ENCODE measurements around the gene EMID1.

EMID1 gene

DNA sequence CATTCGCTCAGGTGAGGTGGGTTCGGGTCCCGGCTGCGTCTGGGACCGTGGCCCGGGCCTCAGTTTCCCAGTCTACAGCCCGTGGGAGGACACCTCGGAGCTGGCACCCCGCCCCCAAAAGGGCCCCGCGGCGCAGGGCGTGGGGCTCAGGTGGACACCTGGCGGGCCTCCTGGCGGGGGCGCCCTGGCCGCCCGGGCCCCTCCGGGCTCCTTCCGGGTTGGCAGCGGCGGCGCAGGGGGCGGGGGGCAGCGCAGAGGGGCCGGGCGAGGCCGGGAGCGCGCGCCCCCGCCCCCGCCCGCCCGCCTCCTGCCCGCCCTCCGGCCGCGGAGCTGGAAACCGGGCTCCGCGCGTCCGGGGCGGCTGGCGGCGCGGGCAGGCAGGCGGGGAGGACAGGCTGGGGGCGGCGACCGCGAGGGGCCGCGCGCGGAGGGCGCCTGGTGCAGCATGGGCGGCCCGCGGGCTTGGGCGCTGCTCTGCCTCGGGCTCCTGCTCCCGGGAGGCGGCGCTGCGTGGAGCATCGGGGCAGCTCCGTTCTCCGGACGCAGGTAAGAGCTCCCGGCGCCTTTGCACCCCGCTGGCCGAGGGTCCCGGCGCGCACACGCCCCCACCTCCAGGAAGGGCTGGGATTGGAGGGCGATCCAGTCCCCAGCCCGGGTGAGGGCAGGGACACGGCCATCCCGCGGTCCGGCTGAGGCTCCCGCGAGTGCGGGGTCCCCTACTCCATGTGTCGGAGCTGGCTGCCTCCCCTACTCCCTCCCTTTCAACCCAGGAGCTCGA lies at the start of gene EMID1:
Gene EMID1, plus strand, starts transcription at position 303 of the 778 bp plus-strand sequence. Its CDS starts 143 bp downstream, at position 446.
- no peak for TF ChIP-seq CTCF (conservative IDR thresholded peaks at IDR 0.05; ENCODE audit: low read depth, low read length)
- peak within 1 kb of the TSS; percentile 30; the same call in 1 of the 2 replicates for H3K9ac ChIP-seq
- H3K27ac ChIP-seq = no peak within 1 kb of the TSS
- H3K36me3 ChIP-seq (ENCODE audit: insufficient read depth) = no peaks in the 10 kb centered on the region
- peaks cover 13% of the 10 kb centered on the region for H3K27me3 ChIP-seq (ENCODE audit: insufficient read depth, low read depth)
- no peaks in the 10 kb centered on the region for H4K20me1 ChIP-seq (ENCODE audit: insufficient read depth)
- peak within 1 kb of the TSS; percentile 80 for H3K4me2 ChIP-seq
- H3K4me1 ChIP-seq (ENCODE audit: low read depth, poor library complexity, severe bottlenecking) = peaks cover 42% of the 10 kb centered on the region
- peak within 1 kb of the TSS; percentile 78 for H2AFZ ChIP-seq (ENCODE audit: low read depth)
- no peaks in the 10 kb centered on the region for H3K79me2 ChIP-seq (ENCODE audit: insufficient read depth, low read depth)
- H3K4me3 ChIP-seq (IDR thresholded peaks at IDR 0.05; ENCODE audit: insufficient read depth, low read depth, low read length) = no peak within 1 kb of the TSS

DNA sequence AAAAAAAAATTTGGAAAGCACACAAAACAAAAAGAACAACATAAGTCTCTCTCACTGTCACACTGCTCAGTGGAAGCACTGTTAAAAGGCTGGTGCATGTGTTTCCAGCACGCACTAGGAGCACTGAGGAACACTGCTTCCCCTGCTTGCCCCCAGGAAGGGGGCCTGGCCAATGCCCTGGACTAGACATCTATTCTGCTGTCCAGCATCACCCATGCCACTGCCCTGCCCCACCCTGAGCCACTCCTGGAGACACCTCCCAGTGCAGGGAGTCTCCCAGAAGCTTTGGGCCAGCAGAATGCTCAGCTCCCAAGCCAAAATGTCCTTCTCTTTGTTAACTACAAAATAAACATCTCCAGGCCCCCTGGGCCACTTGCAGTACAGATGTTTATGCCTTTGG lies 49.7 kb upstream of the EMID1 start:
- Histone ChIP-seq H3K27ac (no peak overlapping the region), H4K20me1 (ENCODE audit: insufficient read depth) (no peaks in the 10 kb centered on the region), H3K4me3 (IDR thresholded peaks at IDR 0.05; ENCODE audit: insufficient read depth, low read depth, low read length) (no peak overlapping the region), H2AFZ (ENCODE audit: low read depth) (no peak overlapping the region), H3K36me3 (ENCODE audit: insufficient read depth) (no peaks in the 10 kb centered on the region), H3K4me1 (ENCODE audit: low read depth, poor library complexity, severe bottlenecking) (peaks cover 6% of the 10 kb centered on the region), H3K4me2 (no peak overlapping the region), H3K9ac (no peak overlapping the region), H3K27me3 (ENCODE audit: insufficient read depth, low read depth) (no peaks in the 10 kb centered on the region), H3K79me2 (ENCODE audit: insufficient read depth, low read depth) (no peaks in the 10 kb centered on the region)
- TF ChIP-seq CTCF (conservative IDR thresholded peaks at IDR 0.05; ENCODE audit: low read depth, low read length) = no peak

DNA sequence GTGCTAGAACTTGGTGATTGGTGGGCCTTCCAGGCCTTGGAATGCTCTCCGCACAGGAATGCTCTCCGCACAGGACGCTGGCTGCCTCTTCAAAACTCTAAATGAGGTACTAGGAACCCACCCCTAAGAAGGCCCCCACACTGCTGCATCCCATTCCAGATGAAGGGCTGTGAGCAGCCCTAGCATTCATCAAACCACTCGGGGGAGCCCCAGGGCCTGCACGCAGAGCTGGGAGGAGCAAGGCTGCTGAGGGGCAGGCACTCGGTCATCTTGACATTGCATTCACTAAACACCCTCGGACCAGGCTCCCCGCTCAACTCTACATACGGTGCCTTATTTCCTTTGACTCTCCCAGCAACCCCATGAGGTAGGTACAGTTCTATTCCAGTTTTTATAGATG lies 49.2 kb upstream of the EMID1 start:
- no peaks in the 10 kb centered on the region for H3K27me3 ChIP-seq (ENCODE audit: insufficient read depth, low read depth)
- H2AFZ ChIP-seq (ENCODE audit: low read depth) = no peak overlapping the region
- no peaks in the 10 kb centered on the region for H3K36me3 ChIP-seq (ENCODE audit: insufficient read depth)
- no peaks in the 10 kb centered on the region for H3K79me2 ChIP-seq (ENCODE audit: insufficient read depth, low read depth)
- TF ChIP-seq CTCF (conservative IDR thresholded peaks at IDR 0.05; ENCODE audit: low read depth, low read length) = no peak
- H3K9ac ChIP-seq = no peak overlapping the region
- H3K4me1 ChIP-seq (ENCODE audit: low read depth, poor library complexity, severe bottlenecking) = peaks cover 6% of the 10 kb centered on the region
- no peak overlapping the region for H3K4me3 ChIP-seq (IDR thresholded peaks at IDR 0.05; ENCODE audit: insufficient read depth, low read depth, low read length)
- H3K27ac ChIP-seq = no peak overlapping the region
- no peaks in the 10 kb centered on the region for H4K20me1 ChIP-seq (ENCODE audit: insufficient read depth)
- no peak overlapping the region for H3K4me2 ChIP-seq

GRCh38 chr22:29157759-29158535 lies 47.7 kb upstream of the EMID1 start:
- Histone ChIP-seq H3K4me2 (no peak overlapping the region), H3K36me3 (ENCODE audit: insufficient read depth) (no peaks in the 10 kb centered on the region), H4K20me1 (ENCODE audit: insufficient read depth) (no peaks in the 10 kb centered on the region), H3K4me1 (ENCODE audit: low read depth, poor library complexity, severe bottlenecking) (peaks cover 6% of the 10 kb centered on the region), H3K79me2 (ENCODE audit: insufficient read depth, low read depth) (no peaks in the 10 kb centered on the region), H3K9ac (no peak overlapping the region), H3K27me3 (ENCODE audit: insufficient read depth, low read depth) (no peaks in the 10 kb centered on the region), H3K4me3 (IDR thresholded peaks at IDR 0.05; ENCODE audit: insufficient read depth, low read depth, low read length) (no peak overlapping the region), H2AFZ (ENCODE audit: low read depth) (peak overlapping the region; percentile 14; the same call in 1 of the 2 replicates), H3K27ac (no peak overlapping the region)
- no peak for TF ChIP-seq CTCF (conservative IDR thresholded peaks at IDR 0.05; ENCODE audit: low read depth, low read length)
